ENCODE measurements around the gene C13orf46. TPM values are rescaled to one million over a fixed set of nuclear protein-coding genes. Genes with fewer than 3 reads are reported as not detected.

Gene C13orf46
- total RNA-seq, 2 experiments from 2014 or later = 1.5 to 1.8 TPM

DNA sequence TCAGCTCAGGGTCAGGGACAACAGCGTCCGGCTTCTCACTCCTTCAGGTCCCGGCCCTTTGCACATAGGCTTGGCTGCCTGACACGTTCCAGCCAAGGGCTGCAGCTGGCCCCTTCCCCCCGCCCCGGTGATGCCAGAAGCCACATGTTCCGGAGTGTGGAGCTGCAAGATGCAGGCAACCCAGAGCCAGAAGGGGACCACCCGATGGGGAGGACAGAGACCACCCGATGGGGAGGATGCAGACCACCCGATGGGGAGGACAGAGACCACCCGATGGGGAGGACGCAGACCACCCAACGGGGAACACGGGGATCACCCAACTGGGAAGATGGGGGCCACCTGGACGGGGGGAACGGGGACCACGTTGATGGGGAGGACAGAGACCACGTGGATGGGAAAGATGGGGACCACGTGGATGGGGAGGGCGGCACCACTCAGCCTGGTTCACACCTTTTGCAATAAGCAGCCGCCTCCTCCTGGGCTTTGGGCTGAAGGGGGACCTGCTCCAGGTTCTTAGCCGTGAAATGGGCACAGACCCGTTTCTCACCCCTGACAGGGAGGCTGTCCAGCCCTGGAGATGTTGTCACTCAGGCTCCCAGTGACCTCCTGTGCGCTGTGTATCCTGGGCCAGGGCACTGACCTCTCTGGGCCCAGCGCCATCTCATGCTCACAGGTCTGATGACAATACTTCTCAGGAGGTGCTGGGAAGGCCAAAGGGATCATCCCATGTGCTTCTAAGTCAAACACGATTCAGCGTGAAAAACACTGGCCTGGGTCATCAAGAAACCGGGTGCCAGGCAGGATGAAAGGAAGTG is 34.5 kb downstream of the C13orf46 start:
- H3K27me3 Mint-ChIP-seq = no peaks in the 10 kb centered on the region
- ChIA-PET POLR2A (no interaction called here), CTCF (no interaction called here)
- H3K4me3 Mint-ChIP-seq = no peak overlapping the region
- no peaks in the 10 kb centered on the region for H3K4me1 Mint-ChIP-seq (ENCODE audit: low read depth)
- no peak overlapping the region for H3K27ac Mint-ChIP-seq
- intact Hi-C loops (cut with micrococcal nuclease) = no loop called here
- no peaks in the 10 kb centered on the region for H3K36me3 Mint-ChIP-seq
- DNase-seq = no peak
- no peaks in the 10 kb centered on the region for H3K9me3 Mint-ChIP-seq

DNA sequence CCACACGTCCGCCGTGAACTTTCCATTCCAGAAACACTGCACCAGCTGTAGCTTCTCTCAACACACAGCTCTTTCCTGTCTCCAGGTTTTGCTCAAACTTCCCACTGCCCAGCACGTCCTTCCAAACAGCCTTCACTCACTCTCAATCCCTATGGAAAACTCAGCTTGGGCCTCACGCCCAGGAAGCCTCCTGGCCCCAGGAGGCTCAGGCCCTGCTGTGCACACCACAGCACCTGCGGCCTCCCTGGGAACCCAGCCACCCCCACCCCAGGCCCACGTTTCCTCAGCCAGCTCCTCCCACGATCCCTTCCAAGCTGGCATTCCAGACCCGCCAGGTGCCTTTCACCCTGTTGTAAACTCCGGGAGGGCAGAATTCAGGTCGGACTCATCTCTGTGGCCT is 35.2 kb downstream of the C13orf46 start:
- no peaks in the 10 kb centered on the region for H3K36me3 Mint-ChIP-seq
- no peak overlapping the region for H3K27ac Mint-ChIP-seq

DNA sequence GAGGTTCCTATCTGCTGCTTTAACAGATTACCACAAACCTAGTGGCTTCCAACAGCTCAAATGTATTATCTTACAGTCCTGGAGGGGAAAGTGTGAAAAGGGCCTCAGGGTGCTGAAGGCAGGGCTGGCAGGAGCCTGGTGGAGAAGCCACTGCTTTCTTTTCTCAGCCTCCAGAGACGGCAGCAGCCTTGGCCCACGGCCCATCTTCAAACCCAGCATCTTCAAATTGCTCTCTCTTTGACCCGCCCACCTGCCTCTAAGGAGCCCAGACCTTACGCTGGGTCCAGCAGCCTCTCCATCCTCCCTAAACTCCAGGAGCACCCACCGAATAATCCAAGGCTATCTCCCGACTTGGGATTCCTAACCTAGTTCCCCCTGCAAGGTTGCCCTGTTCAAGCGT is 35.6 kb downstream of the C13orf46 start:
- CTCF ChIA-PET = no interaction called here
- Mint-ChIP-seq H3K4me3 (no peak overlapping the region), H3K27ac (no peak overlapping the region), H3K27me3 (no peaks in the 10 kb centered on the region), H3K4me1 (ENCODE audit: low read depth) (no peaks in the 10 kb centered on the region), H3K9me3 (no peaks in the 10 kb centered on the region), H3K36me3 (no peaks in the 10 kb centered on the region)
- POLR2A ChIA-PET = no interaction called here
- DNase-seq = no peak
- intact Hi-C loops (cut with micrococcal nuclease) = no loop called here

More for the DNA sequence above, 35.2 kb downstream of the C13orf46 start:
- no peaks in the 10 kb centered on the region for H3K9me3 Mint-ChIP-seq
- no peaks in the 10 kb centered on the region for H3K27me3 Mint-ChIP-seq
- CTCF ChIA-PET = no interaction called here
- intact Hi-C loops (cut with micrococcal nuclease) = no loop called here
- H3K4me3 Mint-ChIP-seq = no peak overlapping the region
- DNase-seq = no peak
- POLR2A ChIA-PET = no interaction called here
- H3K4me1 Mint-ChIP-seq (ENCODE audit: low read depth) = no peaks in the 10 kb centered on the region

DNA sequence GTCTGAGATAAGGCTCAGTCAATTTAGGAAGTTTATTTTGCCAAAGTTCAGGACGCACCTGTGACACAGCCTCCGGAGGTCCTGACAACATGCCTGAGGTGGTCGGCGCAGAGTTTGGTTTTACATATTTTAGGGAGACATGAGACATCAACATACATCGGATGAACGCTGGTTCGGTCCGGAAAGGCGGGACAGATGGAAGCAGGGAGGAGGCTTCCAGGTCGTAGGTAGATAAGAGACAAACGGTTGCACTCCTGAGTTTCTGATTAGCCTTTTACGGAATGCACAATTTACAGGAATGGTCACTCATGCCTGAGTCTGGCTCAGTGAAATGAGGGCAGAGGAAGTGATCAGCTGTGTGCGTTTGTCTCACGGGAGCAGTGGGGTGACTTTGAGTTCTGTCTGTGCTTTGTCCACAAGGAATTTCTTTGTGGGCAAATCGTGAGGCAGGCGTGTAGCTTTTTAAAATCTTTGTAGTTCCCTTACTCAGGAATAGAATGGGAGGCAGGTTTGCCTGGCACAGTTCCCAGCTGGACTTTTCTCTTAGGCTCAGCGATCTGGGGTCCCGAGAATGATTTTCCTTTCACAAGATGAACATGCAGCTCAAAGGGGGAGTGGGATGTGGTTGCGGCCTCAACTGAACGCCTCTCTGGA is 36.2 kb downstream of the C13orf46 start:
- Mint-ChIP-seq H3K27me3 (no peaks in the 10 kb centered on the region), H3K4me1 (ENCODE audit: low read depth) (no peaks in the 10 kb centered on the region), H3K9me3 (no peaks in the 10 kb centered on the region), H3K36me3 (no peaks in the 10 kb centered on the region), H3K27ac (no peak overlapping the region), H3K4me3 (no peak overlapping the region)
- DNase-seq = no peak
- intact Hi-C loops (cut with micrococcal nuclease) = no loop called here
- POLR2A ChIA-PET = no interaction called here
- CTCF ChIA-PET = no interaction called here

DNA sequence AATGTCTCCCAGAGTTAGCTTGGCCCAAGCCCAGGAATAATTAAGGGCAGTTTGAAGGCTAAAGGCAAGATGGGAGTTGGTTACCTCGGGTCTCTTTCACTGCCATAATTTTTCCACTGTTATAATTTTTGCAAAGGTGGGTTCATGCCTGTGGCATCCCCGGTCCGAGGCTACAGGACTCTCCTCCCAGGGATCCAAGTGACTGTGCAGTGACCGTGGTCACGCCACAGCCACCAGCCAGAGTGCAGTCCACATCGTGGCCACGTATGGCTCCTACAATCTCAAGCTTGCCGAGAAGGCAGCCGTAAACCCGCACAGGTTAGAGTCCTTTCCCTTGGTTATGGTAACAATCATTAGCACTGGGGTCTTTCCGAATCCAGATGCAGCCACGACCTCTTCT is 36.8 kb downstream of the C13orf46 start:
- intact Hi-C loops (cut with micrococcal nuclease) = no loop called here
- CTCF ChIA-PET = no interaction called here
- POLR2A ChIA-PET = no interaction called here
- H3K36me3 Mint-ChIP-seq = no peaks in the 10 kb centered on the region
- DNase-seq = no peak
- no peaks in the 10 kb centered on the region for H3K9me3 Mint-ChIP-seq
- H3K27me3 Mint-ChIP-seq = no peaks in the 10 kb centered on the region
- no peak overlapping the region for H3K4me3 Mint-ChIP-seq
- no peaks in the 10 kb centered on the region for H3K4me1 Mint-ChIP-seq (ENCODE audit: low read depth)
- H3K27ac Mint-ChIP-seq = no peak overlapping the region

DNA sequence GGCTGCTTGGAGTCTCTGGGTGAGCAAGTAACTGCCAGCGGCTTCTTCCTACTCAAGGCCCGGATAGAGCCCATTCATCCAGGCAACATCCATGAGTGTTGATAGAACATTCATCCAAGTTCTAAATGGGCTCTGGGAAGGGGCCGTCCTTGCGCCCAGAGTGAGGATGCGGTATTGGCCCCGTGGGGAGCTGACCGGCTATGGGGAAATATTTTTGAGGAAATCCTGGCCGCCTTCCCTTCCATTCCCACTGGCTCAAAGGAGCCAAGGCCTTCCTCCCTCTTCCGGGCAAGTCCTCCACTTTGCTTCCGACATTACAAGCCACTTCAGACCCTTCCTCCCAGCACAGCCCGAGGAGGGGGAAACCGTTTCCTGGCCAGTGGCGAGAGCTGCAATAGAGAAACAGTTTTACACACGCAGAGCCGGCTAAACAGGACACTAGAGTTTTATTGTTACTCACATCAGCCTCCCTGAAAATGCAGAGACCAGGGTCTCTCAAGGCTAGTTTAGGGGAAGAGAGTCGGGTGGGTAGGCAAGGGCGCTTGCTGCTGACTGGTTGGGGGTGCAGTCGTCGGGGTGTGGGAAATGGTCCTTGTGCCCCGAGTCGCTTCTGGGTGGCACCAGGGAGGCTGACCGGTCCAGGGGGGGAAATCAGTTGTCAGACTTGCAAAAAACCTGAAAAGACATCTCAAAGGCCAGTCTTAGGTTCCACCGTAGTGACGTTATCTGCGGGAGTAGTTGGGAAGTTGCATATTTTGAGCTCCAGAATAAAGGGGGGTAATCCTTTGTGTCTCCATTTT is 37.5 kb downstream of the C13orf46 start:
- no peaks in the 10 kb centered on the region for H3K9me3 Mint-ChIP-seq

DNA sequence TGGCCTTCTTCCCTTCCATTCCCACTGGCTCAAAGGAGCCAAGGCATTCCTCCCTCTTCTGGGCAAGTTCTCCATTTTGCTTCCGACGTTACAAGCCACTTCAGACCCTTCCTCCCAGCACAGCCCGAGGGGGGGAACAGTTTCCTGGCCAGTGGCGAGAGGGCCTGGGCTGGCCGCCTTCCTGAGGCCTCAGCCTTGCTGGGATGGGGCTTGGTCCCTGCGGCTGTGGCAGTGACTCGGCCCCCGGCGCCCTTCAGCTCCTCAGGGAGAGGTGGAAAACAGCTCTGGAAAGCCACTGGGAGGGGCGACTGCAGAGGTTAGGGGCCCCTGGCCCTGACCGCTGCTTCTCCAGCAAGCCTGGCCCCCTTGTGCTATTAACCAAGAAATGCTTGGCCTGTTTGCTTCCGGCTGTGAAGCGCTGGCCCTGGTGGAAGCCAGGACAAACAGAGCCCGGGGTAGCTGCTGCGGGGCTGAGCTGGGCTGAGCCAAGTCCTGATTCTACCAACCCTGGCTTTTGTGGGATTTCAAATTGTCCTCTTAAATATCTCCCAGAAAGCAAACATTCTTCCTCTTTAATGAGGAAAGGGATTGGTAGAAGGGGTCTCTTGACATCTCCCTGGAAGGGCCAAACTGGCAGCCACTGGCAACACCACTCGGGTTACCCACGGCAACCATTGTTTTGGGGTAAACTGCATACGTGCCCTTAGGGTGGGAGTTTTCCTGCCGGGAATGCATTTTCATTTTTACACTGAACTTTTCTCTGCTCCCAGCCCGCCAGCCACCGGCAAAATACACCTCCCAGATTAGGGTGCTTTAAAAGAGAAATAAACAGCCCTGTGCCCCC is 38.7 kb downstream of the C13orf46 start:
- ChIA-PET POLR2A (no interaction called here), CTCF (no interaction called here)
- no peaks in the 10 kb centered on the region for H3K9me3 Mint-ChIP-seq
- no peak overlapping the region for H3K4me3 Mint-ChIP-seq
- no peaks in the 10 kb centered on the region for H3K36me3 Mint-ChIP-seq
- intact Hi-C loops (cut with micrococcal nuclease) = no loop called here
- H3K27ac Mint-ChIP-seq = no peak overlapping the region
- H3K4me1 Mint-ChIP-seq (ENCODE audit: low read depth) = peaks cover 10% of the 10 kb centered on the region
- peaks cover 3% of the 10 kb centered on the region for H3K27me3 Mint-ChIP-seq
- no peak for DNase-seq

More for the DNA sequence above, 37.5 kb downstream of the C13orf46 start:
- POLR2A ChIA-PET = no interaction called here
- intact Hi-C loops (cut with micrococcal nuclease) = no loop called here
- H3K27ac Mint-ChIP-seq = no peak overlapping the region
- H3K36me3 Mint-ChIP-seq = no peaks in the 10 kb centered on the region
- H3K4me3 Mint-ChIP-seq = no peak overlapping the region
- DNase-seq = no peak
- peaks cover 4% of the 10 kb centered on the region for H3K4me1 Mint-ChIP-seq (ENCODE audit: low read depth)
- peaks cover 3% of the 10 kb centered on the region for H3K27me3 Mint-ChIP-seq
- CTCF ChIA-PET = no interaction called here

DNA sequence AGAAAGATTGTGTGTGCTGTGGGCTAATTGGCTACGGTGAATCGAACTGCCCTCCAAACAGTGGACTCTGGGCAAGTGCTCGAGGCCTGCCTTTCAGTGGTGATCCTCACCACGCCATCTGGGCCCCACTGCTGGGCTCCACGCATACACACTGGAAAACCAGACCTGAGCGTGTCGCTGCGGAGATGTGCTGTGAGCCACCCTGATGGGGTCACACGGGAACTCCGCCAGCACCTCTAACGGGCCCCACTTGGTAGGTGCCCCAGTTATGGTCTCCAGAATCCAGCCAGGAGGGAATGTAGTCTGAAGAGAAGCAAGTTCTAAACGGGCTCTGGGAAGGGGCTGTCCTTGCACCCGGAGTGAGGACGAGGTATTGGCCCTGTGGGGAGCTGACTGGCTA is 39.3 kb downstream of the C13orf46 start:
- Mint-ChIP-seq H3K36me3 (no peaks in the 10 kb centered on the region), H3K9me3 (no peaks in the 10 kb centered on the region), H3K27me3 (peaks cover 3% of the 10 kb centered on the region), H3K4me3 (no peak overlapping the region), H3K4me1 (ENCODE audit: low read depth) (peaks cover 10% of the 10 kb centered on the region), H3K27ac (no peak overlapping the region)
- no peak for DNase-seq
- intact Hi-C loops (cut with micrococcal nuclease) = no loop called here
- ChIA-PET CTCF (no interaction called here), POLR2A (no interaction called here)

DNA sequence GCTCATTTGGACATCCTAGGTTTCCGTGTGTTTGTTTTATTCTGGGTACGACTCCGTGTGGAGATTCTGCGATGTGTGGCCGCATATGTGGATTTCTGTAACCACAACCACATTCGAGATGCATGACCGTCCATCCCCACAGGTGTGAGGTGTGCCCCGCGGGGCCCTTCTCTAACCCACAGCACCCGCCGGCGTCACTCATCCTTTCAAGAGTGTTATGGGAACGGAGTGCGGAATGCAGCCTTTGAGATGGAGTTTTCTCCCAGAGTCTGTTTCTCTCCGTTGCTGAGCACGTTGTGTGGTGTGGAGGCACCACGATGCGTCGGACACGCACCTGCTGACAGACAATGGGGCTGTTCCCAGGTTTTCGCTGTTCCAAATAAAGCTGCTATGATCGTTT is 40.0 kb downstream of the C13orf46 start:
- Mint-ChIP-seq H3K9me3 (no peaks in the 10 kb centered on the region), H3K36me3 (no peaks in the 10 kb centered on the region), H3K27ac (no peak overlapping the region), H3K4me1 (ENCODE audit: low read depth) (peaks cover 10% of the 10 kb centered on the region), H3K4me3 (no peak overlapping the region), H3K27me3 (peaks cover 3% of the 10 kb centered on the region)
- ChIA-PET POLR2A (no interaction called here), CTCF (no interaction called here)
- no peak for DNase-seq
- intact Hi-C loops (cut with micrococcal nuclease) = no loop called here

DNA sequence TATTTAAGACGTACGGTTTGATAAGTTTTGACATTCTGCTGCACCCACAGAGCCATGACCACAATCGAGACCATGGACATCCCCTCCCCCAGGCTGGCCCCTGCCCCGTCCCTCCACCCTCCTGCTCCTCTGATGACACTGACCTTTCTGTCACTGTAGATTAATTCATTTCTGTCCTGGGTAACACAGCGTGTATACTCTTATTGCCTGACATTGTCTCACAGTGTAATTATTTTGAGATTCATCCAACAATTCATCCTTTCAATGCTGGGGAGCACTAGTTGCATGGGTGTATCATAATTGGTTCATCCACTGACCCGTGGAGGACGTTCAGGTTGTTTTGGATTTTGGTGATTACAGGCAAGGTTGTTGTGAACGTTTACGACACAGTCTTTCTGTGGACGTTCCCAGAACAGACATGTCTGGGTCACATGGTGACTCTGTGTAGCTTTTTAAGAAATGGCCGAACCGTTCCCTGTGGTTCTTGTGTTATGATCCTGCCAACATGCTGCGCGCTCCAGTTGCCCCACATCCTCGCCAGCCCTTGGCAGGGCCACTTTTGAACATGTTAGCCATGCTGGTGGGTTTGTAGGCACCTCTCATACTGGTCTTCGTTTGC is 41.9 kb downstream of the C13orf46 start:
- Mint-ChIP-seq H3K9me3 (no peaks in the 10 kb centered on the region), H3K4me1 (ENCODE audit: low read depth) (peaks cover 10% of the 10 kb centered on the region), H3K4me3 (no peak overlapping the region), H3K27me3 (peaks cover 6% of the 10 kb centered on the region), H3K27ac (no peak overlapping the region), H3K36me3 (no peaks in the 10 kb centered on the region)
- POLR2A ChIA-PET = no interaction called here
- DNase-seq = no peak
- CTCF ChIA-PET = no interaction called here
- intact Hi-C loops (cut with micrococcal nuclease) = no loop called here

DNA sequence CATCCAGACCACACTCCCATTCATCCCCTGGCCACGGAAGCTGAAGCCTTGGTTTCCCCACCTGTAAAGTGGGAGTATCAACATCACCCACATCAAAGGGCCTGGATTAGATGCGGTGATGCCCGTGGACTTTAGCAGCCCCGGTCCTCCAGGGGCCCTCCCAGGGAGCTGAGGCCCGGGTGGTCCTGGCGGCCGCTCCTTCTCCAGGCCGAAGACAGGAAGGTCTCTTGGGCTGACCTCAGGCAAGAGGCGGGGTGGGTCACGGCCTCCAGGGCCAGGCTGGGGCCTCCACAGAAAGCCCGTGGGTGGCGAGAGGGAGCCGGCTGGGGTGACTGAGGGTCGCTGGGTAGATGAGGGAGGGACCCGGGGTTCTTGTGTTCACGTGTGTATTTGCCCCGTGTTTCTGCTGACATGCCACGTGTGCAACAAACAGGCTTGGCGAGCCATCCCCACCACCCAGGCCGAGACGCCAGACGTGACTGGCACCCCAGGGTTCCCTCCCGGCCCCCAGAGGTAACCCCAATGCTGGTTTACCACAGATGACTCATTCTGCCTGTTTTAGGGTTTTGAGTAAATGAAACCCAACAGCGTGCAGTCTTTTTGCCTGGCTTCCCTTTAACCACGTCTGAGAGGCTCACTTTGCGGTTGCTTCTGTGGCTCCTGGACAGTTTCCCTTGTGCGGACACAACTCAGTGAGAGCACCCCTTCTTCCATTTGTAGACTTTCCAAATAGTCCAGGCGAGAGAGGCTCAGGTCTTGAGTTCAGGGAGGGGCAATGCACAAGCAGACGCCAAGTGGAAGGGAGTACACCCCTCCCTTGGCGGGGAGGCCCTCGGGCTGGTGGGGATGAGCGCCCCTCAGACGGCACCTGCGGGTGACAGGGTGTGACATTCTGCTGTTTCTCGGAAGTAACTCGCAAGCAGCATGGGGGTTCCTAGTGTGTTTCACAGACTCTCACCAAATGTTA is 42.9 kb downstream of the C13orf46 start:
- intact Hi-C loops (cut with micrococcal nuclease) = no loop called here
- Mint-ChIP-seq H3K4me1 (ENCODE audit: low read depth) (peaks cover 10% of the 10 kb centered on the region), H3K27me3 (peaks cover 12% of the 10 kb centered on the region), H3K9me3 (no peaks in the 10 kb centered on the region), H3K4me3 (no peak overlapping the region), H3K27ac (no peak overlapping the region), H3K36me3 (no peaks in the 10 kb centered on the region)
- peak; percentile 63 for DNase-seq
- CTCF ChIA-PET = no interaction called here
- POLR2A ChIA-PET = no interaction called here
